T-helper 17 cell (primary cell): ENCODE results near the gene AKAP14. TPM values are rescaled to one million over a fixed set of nuclear protein-coding genes. Genes with fewer than 3 reads are reported as not detected.
"Not testable (repeated sequence)": the region's sequence is repeated elsewhere in the genome, so short reads cannot be mapped to it uniquely, and the experiment has no call there.

Source experiments
- ATAC-seq: fragments of 150-1000 bp; cut with Tn5 transposase; 2 replicates; pipeline ENCODE4 v1.10.0; 2021; ENCODE audit warnings: mild to moderate bottlenecking, moderate library complexity
- DNase-seq, 3 donors: peaks; one replicate each; pipeline versions ENCODE4 v3.0.0 to v3.0.0-alpha.2; 2020 to 2021
- H3K9me3 ChIP-seq: one replicate; pipeline ENCODE4 v1.7.0; 2013; ENCODE audit warnings: low read length, mild to moderate bottlenecking; ENCODE audit not compliant: control insufficient read depth, poor library complexity, severe bottlenecking
- H3K27ac Mint-ChIP-seq: one replicate; pipeline ENCODE4 v1.8.0; 2022; ENCODE audit warnings: mild to moderate bottlenecking, moderate library complexity, mixed read lengths
- H3K27me3 Mint-ChIP-seq: one replicate; pipeline ENCODE4 v1.8.0; 2022; ENCODE audit warnings: mixed read lengths
- H3K36me3 Mint-ChIP-seq: one replicate; pipeline ENCODE4 v1.8.0; 2022; ENCODE audit warnings: low read depth, mixed read lengths
- H3K4me1 Mint-ChIP-seq: one replicate; pipeline ENCODE4 v1.8.0; 2022; ENCODE audit warnings: mild to moderate bottlenecking, mixed read lengths
- H3K4me3 Mint-ChIP-seq: one replicate; pipeline ENCODE4 v1.8.0; 2022; ENCODE audit warnings: mild to moderate bottlenecking, moderate library complexity, mixed read lengths
- total RNA-seq, 4 donors: library from RNA in 2 of 4; stranded (reverse) in 2 of 4; gene quantifications; one replicate each; pipeline ENCODE4 v1.2.3 and lab custom pipeline; 2022 to 2026

Gene AKAP14
- total RNA-seq, 2 donors from 2014 or later, result not detected

GRCh38 chrX:119943185-119943988 is 47.7 kb downstream of the AKAP14 start, which contains the start of gene NKAP:
Gene NKAP (minus strand): TSS chrX:119943751. CDS start chrX:119943605, 146 bp downstream.
- H3K27ac Mint-ChIP-seq, result peak within 1 kb of the TSS; percentile 98
- peaks cover 8% of the 10 kb centered on the region for H3K4me1 Mint-ChIP-seq
- peak within 1 kb of the TSS; percentile 98 for H3K4me3 Mint-ChIP-seq
- ATAC-seq (peak; percentile 90), DNase-seq (peak; percentile 49 to 66 (median 66))
- no peaks in the 10 kb centered on the region for H3K27me3 Mint-ChIP-seq
- H3K9me3 ChIP-seq, result no peaks in the 10 kb centered on the region
- peaks cover 2% of the 10 kb centered on the region for H3K36me3 Mint-ChIP-seq

- no peak for ATAC-seq
- H3K9me3 ChIP-seq, result no peaks in the 10 kb centered on the region
- Mint-ChIP-seq H3K27ac (no peak overlapping the region), H3K27me3 (no peaks in the 10 kb centered on the region), H3K36me3 (peaks cover 2% of the 10 kb centered on the region), H3K4me1 (peaks cover 11% of the 10 kb centered on the region), H3K4me3 (no peak overlapping the region)
- no peak for DNase-seq
These were observed 49.8 kb downstream of the AKAP14 start for GRCh38 chrX:119945481-119945880.

- no peak for ATAC-seq
These were observed 52.7 kb downstream of the AKAP14 start for GRCh38 chrX:119948381-119948780.

GRCh38 chrX:119954374-119954773 is 58.7 kb downstream of the AKAP14 start:
- no peak overlapping the region for H3K4me3 Mint-ChIP-seq
- H3K4me1 Mint-ChIP-seq, result peaks cover 2% of the 10 kb centered on the region
- H3K9me3 ChIP-seq, result no peaks in the 10 kb centered on the region
- H3K27ac Mint-ChIP-seq, result no peak overlapping the region
- H3K36me3 Mint-ChIP-seq, result no peaks in the 10 kb centered on the region
- H3K27me3 Mint-ChIP-seq, result peaks cover 11% of the 10 kb centered on the region
- no peak for ATAC-seq
- no peak for DNase-seq

More at GRCh38 chrX:119948381-119948780, 52.7 kb downstream of the AKAP14 start:
- H3K36me3 Mint-ChIP-seq, result no peaks in the 10 kb centered on the region
- H3K4me1 Mint-ChIP-seq, result peaks cover 4% of the 10 kb centered on the region
- no peak overlapping the region for H3K4me3 Mint-ChIP-seq
- DNase-seq, result no peak
- H3K9me3 ChIP-seq, result no peaks in the 10 kb centered on the region
- H3K27me3 Mint-ChIP-seq, result no peaks in the 10 kb centered on the region
- no peak overlapping the region for H3K27ac Mint-ChIP-seq

GRCh38 chrX:119955807-119956570 is 60.3 kb downstream of the AKAP14 start:
- not testable (repeated sequence) for H3K4me1 Mint-ChIP-seq, DNase-seq, H3K4me3 Mint-ChIP-seq, H3K36me3 Mint-ChIP-seq, H3K9me3 ChIP-seq
- H3K27me3 Mint-ChIP-seq, result peaks cover 24% of the 10 kb centered on the region
- peak; percentile 56 for ATAC-seq
- peak overlapping the region; percentile 19 for H3K27ac Mint-ChIP-seq

- Mint-ChIP-seq H3K27ac (no peak overlapping the region), H3K27me3 (peaks cover 34% of the 10 kb centered on the region), H3K36me3 (peaks cover 2% of the 10 kb centered on the region), H3K4me3 (no peak overlapping the region), H3K4me1 (peaks cover under 1% of the 10 kb centered on the region)
- DNase-seq, result no peak
- ATAC-seq, result no peak
- H3K9me3 ChIP-seq, result no peaks in the 10 kb centered on the region
These were observed 64.9 kb downstream of the AKAP14 start for GRCh38 chrX:119960625-119961024.

- H3K4me3 Mint-ChIP-seq, DNase-seq, ATAC-seq, H3K9me3 ChIP-seq, H3K36me3 Mint-ChIP-seq, H3K4me1 Mint-ChIP-seq, H3K27ac Mint-ChIP-seq, H3K27me3 Mint-ChIP-seq: not testable (repeated sequence)
These were observed 71.1 kb downstream of the AKAP14 start for GRCh38 chrX:119966837-119967236.

Other genes with a start within 250 kb of the AKAP14 start
- 100 to 1,000 TPM; 150 to 163 TPM for gene SEPTIN6, start 202.7 kb upstream of the AKAP14 start, total RNA-seq
- gene SOWAHD, start 137.3 kb upstream of the AKAP14 start, total RNA-seq, result under 1 TPM in 1 of 2 donors, not detected in 1; 0.65 TPM
- gene RPL39, start 104.3 kb upstream of the AKAP14 start, total RNA-seq, result 1,000 to 10,000 TPM; 3,854 to 3,913 TPM
- gene UPF3B, start 42.9 kb upstream of the AKAP14 start, total RNA-seq, result 1 to 10 TPM; 6.9 to 7.7 TPM
- 10 to 100 TPM; 27.7 to 31.1 TPM for gene RNF113A, start 24.2 kb upstream of the AKAP14 start, total RNA-seq
- gene NDUFA1, start 24.1 kb upstream of the AKAP14 start, total RNA-seq, result 10 to 100 TPM; 51.3 to 61.0 TPM
- 10 to 100 TPM; 12.2 to 12.5 TPM for gene NKAP, start 47.9 kb downstream of the AKAP14 start, total RNA-seq
- gene RHOXF2B, start 181.8 kb downstream of the AKAP14 start, total RNA-seq, result not detected
- gene RHOXF1, start 220.0 kb downstream of the AKAP14 start, total RNA-seq, result 1 to 10 TPM in 1 of 2 donors, under 1 TPM in 1; 0.90 to 1.1 TPM